Hepatocyte (in vitro differentiated cells): ENCODE results near the gene IL22RA2. TPM values are rescaled to one million over a fixed set of nuclear protein-coding genes. Genes with fewer than 3 reads are reported as not detected.

Source experiments
- DNase-seq: peaks from one replicate; pipeline ENCODE4 v3.0.0-alpha.2; 2016; ENCODE audit warnings: low spot score
- H2AFZ ChIP-seq: fragments of 200-600 bp; sonication (generic); 2 replicates; pipeline ENCODE4 v1.6.0; 2016; ENCODE audit warnings: antibody characterized with exemption, mild to moderate bottlenecking
- H3K27ac ChIP-seq: fragments of 200-600 bp; sonication (generic); 2 replicates; pipeline ENCODE4 v1.5.1; 2016; ENCODE audit warnings: mild to moderate bottlenecking
- H3K27me3 ChIP-seq: fragments of 200-600 bp; sonication (generic); 2 replicates; pipeline ENCODE4 v1.6.1; 2016
- H3K36me3 ChIP-seq: fragments of 200-600 bp; sonication (generic); replicated peaks from 2 replicates; pipeline ENCODE4 v1.5.1; 2016; ENCODE audit warnings: low read depth; ENCODE audit not compliant: insufficient read depth
- H3K4me1 ChIP-seq: fragments of 200-600 bp; sonication (generic); 2 replicates; pipeline ENCODE4 v1.5.1; 2016; ENCODE audit warnings: mild to moderate bottlenecking, moderate library complexity; ENCODE audit not compliant: insufficient read depth
- H3K4me2 ChIP-seq: fragments of 200-600 bp; sonication (generic); 2 replicates; pipeline ENCODE4 v1.6.0; 2016
- H3K4me3 ChIP-seq: fragments of 200-600 bp; sonication (generic); 2 replicates; pipeline ENCODE4 v1.5.1; 2016; ENCODE audit warnings: mild to moderate bottlenecking
- H3K79me2 ChIP-seq: fragments of 200-600 bp; sonication (generic); 2 replicates; pipeline ENCODE4 v1.6.0; 2017; ENCODE audit warnings: mild to moderate bottlenecking
- H3K9me2 ChIP-seq: fragments of 200-600 bp; sonication (generic); replicated peaks from 2 replicates; pipeline ENCODE4 v1.6.0; 2017; ENCODE audit warnings: mild to moderate bottlenecking; ENCODE audit not compliant: insufficient read depth
- H3K9me3 ChIP-seq: fragments of 200-600 bp; sonication (generic); 2 replicates; pipeline ENCODE4 v1.5.1; 2016; ENCODE audit warnings: low read depth, mild to moderate bottlenecking
- H4K20me1 ChIP-seq: fragments of 200-600 bp; sonication (generic); 2 replicates; pipeline ENCODE4 v1.6.0; 2016; ENCODE audit warnings: mild to moderate bottlenecking; ENCODE audit not compliant: insufficient read depth, poor library complexity, severe bottlenecking
- EZH2 ChIP-seq: fragments of 200-600 bp; sonication (generic); IDR thresholded peaks from 2 replicates; pipeline ENCODE4 v1.6.1; 2016; ENCODE audit warnings: antibody characterized with exemption, mild to moderate bottlenecking, borderline replicate concordance
- EZH2phosphoT487 ChIP-seq: fragments of 200-600 bp; sonication (generic); IDR thresholded peaks from one replicate; pipeline ENCODE4 v1.6.1; 2018; ENCODE audit warnings: antibody characterized with exemption, mild to moderate bottlenecking, low read depth, moderate library complexity; ENCODE audit not compliant: unreplicated experiment, severe bottlenecking
- WGBS: methylation state at CpG from one replicate; pipeline ENCODE4 v1.1.6; 2016; ENCODE audit warnings: low lambda C conversion rate; ENCODE audit errors: missing lambda C conversion rate; 5-methylcytosine and 5-hydroxymethylcytosine counted together
- polyA plus RNA-seq: library from polyadenylated mRNA; unstranded; fragments of >200 nt; fragmentation: Nextera tagmentation; extraction: Ambion mirVana; gene quantifications from 2 replicates; pipeline ENCODE4 v1.2.1, GENCODE V29; 2016
- total RNA-seq: library from RNA; depleted of rRNA; stranded (reverse); fragments of >200 nt; gene quantifications from 2 replicates; pipeline ENCODE4 v1.2.3, GENCODE V29; 2014
- TF ChIP-seq, protein P1 (sequence below): fragments of 200-600 bp; sonication (generic); IDR thresholded peaks from 2 replicates; pipeline ENCODE4 v1.5.1; 2016; ENCODE audit warnings: antibody characterized with exemption, mild to moderate bottlenecking; ENCODE audit not compliant: poor library complexity

Gene IL22RA2
- total and polyA plus RNA-seq, 2 experiments from 2014 or later, result not detected

DNA sequence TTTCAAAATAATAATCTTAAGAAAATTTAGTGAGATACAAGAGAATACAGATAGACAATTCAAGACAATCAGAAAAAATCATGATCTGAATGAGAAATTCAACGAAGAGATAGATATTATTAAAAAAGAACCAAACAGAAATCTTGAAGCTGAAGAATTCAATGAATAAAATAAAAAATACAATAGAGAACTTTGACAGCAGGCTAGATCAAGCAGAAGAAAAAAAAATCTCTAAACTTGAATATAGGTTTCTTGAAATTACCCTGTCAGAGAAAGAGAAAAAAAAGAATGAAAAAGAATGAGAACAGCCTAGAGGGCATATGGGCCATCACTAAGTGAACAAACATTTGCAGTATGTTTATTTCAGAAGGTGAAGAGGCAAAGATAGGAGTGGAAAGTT, 39.0 kb downstream of the IL22RA2 start:
- no peaks in the 10 kb centered on the region for H4K20me1 ChIP-seq
- H3K27me3 ChIP-seq, result no peaks in the 10 kb centered on the region
- H2AFZ ChIP-seq, result no peak overlapping the region
- no peaks in the 10 kb centered on the region for H3K9me2 ChIP-seq
- no peaks in the 10 kb centered on the region for H3K79me2 ChIP-seq
- peaks cover 7% of the 10 kb centered on the region for H3K9me3 ChIP-seq
- H3K36me3 ChIP-seq, result no peaks in the 10 kb centered on the region
- H3K4me2 ChIP-seq, result no peak overlapping the region
- 91% methylated on average over 1 of the region's 1 CpG for WGBS
- no peak for DNase-seq
- H3K4me1 ChIP-seq, result no peaks in the 10 kb centered on the region
- H3K4me3 ChIP-seq, result no peak overlapping the region
- no peak overlapping the region for H3K27ac ChIP-seq
- TF ChIP-seq EZH2 (no peak), EZH2phosphoT487 (no peak)
- TF ChIP-seq, protein P1, sequence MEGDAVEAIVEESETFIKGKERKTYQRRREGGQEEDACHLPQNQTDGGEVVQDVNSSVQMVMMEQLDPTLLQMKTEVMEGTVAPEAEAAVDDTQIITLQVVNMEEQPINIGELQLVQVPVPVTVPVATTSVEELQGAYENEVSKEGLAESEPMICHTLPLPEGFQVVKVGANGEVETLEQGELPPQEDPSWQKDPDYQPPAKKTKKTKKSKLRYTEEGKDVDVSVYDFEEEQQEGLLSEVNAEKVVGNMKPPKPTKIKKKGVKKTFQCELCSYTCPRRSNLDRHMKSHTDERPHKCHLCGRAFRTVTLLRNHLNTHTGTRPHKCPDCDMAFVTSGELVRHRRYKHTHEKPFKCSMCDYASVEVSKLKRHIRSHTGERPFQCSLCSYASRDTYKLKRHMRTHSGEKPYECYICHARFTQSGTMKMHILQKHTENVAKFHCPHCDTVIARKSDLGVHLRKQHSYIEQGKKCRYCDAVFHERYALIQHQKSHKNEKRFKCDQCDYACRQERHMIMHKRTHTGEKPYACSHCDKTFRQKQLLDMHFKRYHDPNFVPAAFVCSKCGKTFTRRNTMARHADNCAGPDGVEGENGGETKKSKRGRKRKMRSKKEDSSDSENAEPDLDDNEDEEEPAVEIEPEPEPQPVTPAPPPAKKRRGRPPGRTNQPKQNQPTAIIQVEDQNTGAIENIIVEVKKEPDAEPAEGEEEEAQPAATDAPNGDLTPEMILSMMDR, result no peak

GRCh38 chr6:137133122-137133521, 40.3 kb downstream of the IL22RA2 start:
- H4K20me1 ChIP-seq, result no peaks in the 10 kb centered on the region
- DNase-seq, result no peak
- 98% methylated on average over 3 of the region's 3 CpGs for WGBS
- no peak overlapping the region for H3K4me3 ChIP-seq
- TF ChIP-seq, protein P1, result no peak
- TF ChIP-seq EZH2phosphoT487 (no peak), EZH2 (no peak)
- no peaks in the 10 kb centered on the region for H3K4me1 ChIP-seq
- H3K9me3 ChIP-seq, result peaks cover 7% of the 10 kb centered on the region
- no peak overlapping the region for H3K27ac ChIP-seq
- H3K79me2 ChIP-seq, result no peaks in the 10 kb centered on the region
- no peak overlapping the region for H3K4me2 ChIP-seq
- H3K36me3 ChIP-seq, result no peaks in the 10 kb centered on the region
- no peaks in the 10 kb centered on the region for H3K27me3 ChIP-seq
- H2AFZ ChIP-seq, result no peak overlapping the region
- H3K9me2 ChIP-seq, result no peaks in the 10 kb centered on the region

DNA sequence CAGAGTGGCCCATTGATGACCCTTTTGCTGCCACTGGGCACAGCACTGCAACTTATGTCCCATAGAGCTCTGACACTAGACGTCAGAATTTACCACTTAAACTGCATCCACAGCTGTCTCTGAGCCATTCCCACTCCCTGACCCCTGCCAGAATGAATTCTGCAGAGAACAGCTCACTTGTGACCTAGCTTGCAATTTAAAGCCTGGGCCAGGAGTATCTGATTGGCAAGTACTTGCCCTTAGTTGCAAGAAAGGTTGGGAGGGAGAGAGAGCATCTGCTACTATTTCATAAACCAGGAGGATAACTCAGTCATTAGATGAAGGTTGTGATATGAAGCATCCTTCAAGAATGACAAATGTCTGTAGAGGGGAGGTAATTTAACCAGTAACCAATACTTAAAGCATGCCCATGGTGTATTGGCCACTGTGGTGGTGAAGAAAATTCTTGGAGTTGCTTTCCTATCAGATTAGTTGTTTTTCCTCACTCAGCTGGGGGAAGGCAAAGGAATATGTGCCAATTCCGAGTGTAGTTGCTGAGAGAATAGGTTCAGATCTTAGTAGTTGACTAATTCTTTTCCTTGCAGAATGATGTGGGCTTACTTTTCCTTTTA, 46.5 kb downstream of the IL22RA2 start:
- Histone ChIP-seq H3K79me2 (no peaks in the 10 kb centered on the region), H3K9me2 (no peaks in the 10 kb centered on the region), H3K27me3 (no peaks in the 10 kb centered on the region), H4K20me1 (no peaks in the 10 kb centered on the region), H2AFZ (no peak overlapping the region), H3K27ac (no peak overlapping the region), H3K4me1 (peaks cover 4% of the 10 kb centered on the region), H3K9me3 (no peaks in the 10 kb centered on the region), H3K36me3 (no peaks in the 10 kb centered on the region), H3K4me2 (no peak overlapping the region), H3K4me3 (no peak overlapping the region)
- no peak for DNase-seq
- WGBS, result 90% methylated on average over 2 of the region's 2 CpGs
- TF ChIP-seq, protein P1, result no peak
- TF ChIP-seq EZH2phosphoT487 (no peak), EZH2 (no peak)

GRCh38 chr6:137123078-137123477, 50.4 kb downstream of the IL22RA2 start:
- no peaks in the 10 kb centered on the region for H3K79me2 ChIP-seq
- no peak for DNase-seq
- H3K27me3 ChIP-seq, result no peaks in the 10 kb centered on the region
- H3K27ac ChIP-seq, result no peak overlapping the region
- H3K9me2 ChIP-seq, result no peaks in the 10 kb centered on the region
- no peak overlapping the region for H2AFZ ChIP-seq
- no peak overlapping the region for H3K4me3 ChIP-seq
- H3K36me3 ChIP-seq, result no peaks in the 10 kb centered on the region
- peaks cover 4% of the 10 kb centered on the region for H3K4me1 ChIP-seq
- H3K4me2 ChIP-seq, result no peak overlapping the region
- TF ChIP-seq, protein P1, result no peak
- TF ChIP-seq EZH2phosphoT487 (no peak), EZH2 (no peak)
- WGBS, result 96% methylated on average over 2 of the region's 2 CpGs
- H3K9me3 ChIP-seq, result no peaks in the 10 kb centered on the region
- H4K20me1 ChIP-seq, result no peaks in the 10 kb centered on the region
